Lung (tissue), 12 donors: ENCODE results near the gene ZNF117. TPM values are rescaled to one million over a fixed set of nuclear protein-coding genes. Genes with fewer than 3 reads are reported as not detected.
"Not testable (repeated sequence)": the region's sequence is repeated elsewhere in the genome, so short reads cannot be mapped to it uniquely, and the experiment has no call there.

Experiments used
- ATAC-seq: fragments of 200-7000 bp; cut with Tn5 transposase; one replicate; pipeline ENCODE4 v1.9.1; 2020; ENCODE audit warnings: moderate number of reproducible peaks; ENCODE audit not compliant: insufficient read depth, low FRiP score
- DNase-seq, 3 donors: peaks; one replicate each; pipeline ENCODE4 v3.0.0-alpha.2; 2013 to 2017
- H3K27ac ChIP-seq, 2 donors: one replicate each; pipeline ENCODE4 v1.5.1; 2013; ENCODE audit warnings: mild to moderate bottlenecking in 2 of 2, moderate library complexity in 2 of 2, control low read depth in 1 of 2, inconsistent platforms in 1 of 2, low read depth in 1 of 2, low read length in 1 of 2
- H3K27me3 ChIP-seq, 3 donors: one replicate each; pipeline ENCODE4 v1.5.1; 2013; ENCODE audit warnings: low read length in 2 of 3; ENCODE audit not compliant: control insufficient read depth in 3 of 3, insufficient read depth in 3 of 3
- H3K36me3 ChIP-seq, 4 donors: one replicate each; pipeline ENCODE4 v1.5.1; 2013; ENCODE audit warnings: low read length in 4 of 4, mild to moderate bottlenecking in 1 of 4, moderate library complexity in 1 of 4; ENCODE audit not compliant: control insufficient read depth in 4 of 4, insufficient read depth in 4 of 4
- H3K4me1 ChIP-seq, 5 donors: one replicate each; pipeline ENCODE4 v1.5.1; 2013; ENCODE audit warnings: low read length in 5 of 5, mild to moderate bottlenecking in 2 of 5, moderate library complexity in 1 of 5; ENCODE audit not compliant: control insufficient read depth in 5 of 5, insufficient read depth in 5 of 5
- H3K4me3 ChIP-seq: one replicate; pipeline ENCODE4 v1.5.1; 2013; ENCODE audit warnings: mild to moderate bottlenecking, control low read depth, moderate library complexity
- H3K9ac ChIP-seq, 2 donors: one replicate each; pipeline ENCODE4 v1.5.1; 2013; ENCODE audit warnings: low read length in 2 of 2, control low read depth in 1 of 2; ENCODE audit not compliant: insufficient read depth in 1 of 2
- H3K9me3 ChIP-seq, 4 donors: one replicate each; pipeline ENCODE4 v1.5.1; 2013; ENCODE audit warnings: low read length in 3 of 4, mild to moderate bottlenecking in 1 of 4, moderate library complexity in 1 of 4; ENCODE audit not compliant: control insufficient read depth in 4 of 4, insufficient read depth in 3 of 4
- WGBS, 2 donors: extraction: QIAGEN DNeasy Blood & Tissue Kit; methylation state at CpG; one replicate each; pipeline ENCODE4 v1.1.7; 2013; 5-methylcytosine and 5-hydroxymethylcytosine counted together
- polyA plus RNA-seq, 2 donors: library from polyadenylated mRNA; stranded (reverse); fragments of 200-250 nt; gene quantifications; one replicate each; pipeline ENCODE4 v1.2.1, GENCODE V29; 2013
- total RNA-seq, 2 donors: library from RNA; depleted of rRNA in 1 of 2; stranded (reverse); fragments of >200 nt in 1 of 2; gene quantifications; one replicate each; pipeline ENCODE4 v1.2.1, GENCODE V29; 2014 to 2021
- TF ChIP-seq, protein P1 (sequence below): IDR thresholded peaks from 2 replicates; pipeline ENCODE4 v1.5.1; 2012; ENCODE audit warnings: mild to moderate bottlenecking; ENCODE audit errors: control extremely low read depth, extremely low read depth
- donor health status: control.
- donor health status: control.
- donor health status: Bipolar disorder and iron deficiency.
- donor health status: healthy.
- donor health status: DM: yes; HTN: yes; CAD: no.

ZNF117 gene
- total and polyA plus RNA-seq, 4 donors = 4.9 to 100 (median 12.0) TPM

DNA sequence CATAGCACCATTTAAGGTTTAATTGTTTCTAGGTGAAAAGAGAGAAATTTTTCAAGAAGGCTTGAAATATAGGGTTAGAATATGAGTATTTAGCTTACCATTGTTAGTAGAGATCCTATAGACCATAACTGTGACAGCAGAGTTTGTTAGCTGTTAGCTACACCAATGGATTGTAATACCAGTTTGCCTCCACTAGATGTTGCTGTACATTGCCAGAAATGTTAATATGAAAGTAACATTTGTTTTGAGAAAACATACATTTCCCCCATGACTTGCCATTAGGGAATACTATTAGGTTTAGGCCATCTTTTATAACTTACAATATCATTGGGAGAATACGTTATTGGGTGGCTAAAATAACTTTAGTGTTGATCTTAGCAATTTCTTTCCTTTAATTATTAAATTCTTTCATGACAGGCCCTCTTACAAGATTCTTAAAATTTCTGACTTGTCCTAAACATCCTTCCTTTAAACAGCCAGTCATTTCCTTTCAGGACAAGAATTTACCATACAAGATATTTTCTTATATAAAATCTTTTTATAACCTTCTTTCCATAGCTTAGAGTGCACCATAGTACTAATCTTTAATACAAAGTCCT lies 39.5 kb downstream of the ZNF117 start:
- H3K27me3 ChIP-seq = peaks cover 0 to 10% (median 7%) of the 10 kb centered on the region in 3 donors
- H3K27ac ChIP-seq = no peak overlapping the region
- DNase-seq (peak in 2 of 3 donors; percentile 71 to 74), ATAC-seq (peak; percentile 85)
- H3K4me3 ChIP-seq = no peak overlapping the region
- 4 to 11% methylated on average over 1 of the region's 1 CpG for whole genome bisulfite sequencing, 2 donors
- H3K4me1 ChIP-seq = peaks cover 0 to 8% (median 0%) of the 10 kb centered on the region in 5 donors
- H3K9me3 ChIP-seq = no peaks in the 10 kb centered on the region
- no peak overlapping the region for H3K9ac ChIP-seq
- TF ChIP-seq, protein P1, sequence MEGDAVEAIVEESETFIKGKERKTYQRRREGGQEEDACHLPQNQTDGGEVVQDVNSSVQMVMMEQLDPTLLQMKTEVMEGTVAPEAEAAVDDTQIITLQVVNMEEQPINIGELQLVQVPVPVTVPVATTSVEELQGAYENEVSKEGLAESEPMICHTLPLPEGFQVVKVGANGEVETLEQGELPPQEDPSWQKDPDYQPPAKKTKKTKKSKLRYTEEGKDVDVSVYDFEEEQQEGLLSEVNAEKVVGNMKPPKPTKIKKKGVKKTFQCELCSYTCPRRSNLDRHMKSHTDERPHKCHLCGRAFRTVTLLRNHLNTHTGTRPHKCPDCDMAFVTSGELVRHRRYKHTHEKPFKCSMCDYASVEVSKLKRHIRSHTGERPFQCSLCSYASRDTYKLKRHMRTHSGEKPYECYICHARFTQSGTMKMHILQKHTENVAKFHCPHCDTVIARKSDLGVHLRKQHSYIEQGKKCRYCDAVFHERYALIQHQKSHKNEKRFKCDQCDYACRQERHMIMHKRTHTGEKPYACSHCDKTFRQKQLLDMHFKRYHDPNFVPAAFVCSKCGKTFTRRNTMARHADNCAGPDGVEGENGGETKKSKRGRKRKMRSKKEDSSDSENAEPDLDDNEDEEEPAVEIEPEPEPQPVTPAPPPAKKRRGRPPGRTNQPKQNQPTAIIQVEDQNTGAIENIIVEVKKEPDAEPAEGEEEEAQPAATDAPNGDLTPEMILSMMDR = peak; percentile 77
- no peaks in the 10 kb centered on the region for H3K36me3 ChIP-seq

DNA sequence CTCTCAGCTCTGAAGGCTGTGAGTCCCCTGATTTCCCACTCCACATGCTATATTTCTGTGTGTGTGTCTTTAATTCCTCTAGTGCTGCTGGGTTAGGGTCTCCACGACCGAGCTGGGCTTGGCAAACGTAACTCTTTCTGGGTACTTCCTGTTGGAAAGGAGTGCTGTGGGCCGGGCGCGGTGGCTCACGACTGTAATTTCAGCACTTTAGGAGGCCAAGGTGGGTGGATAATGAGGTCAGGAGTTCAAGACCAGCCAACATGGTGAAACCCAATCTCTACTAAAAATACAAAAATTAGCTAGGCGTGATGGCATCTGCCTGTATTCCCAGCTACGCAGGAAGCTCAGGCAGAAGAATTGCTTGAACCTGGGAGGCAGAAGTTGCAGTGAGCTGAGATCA lies 40.2 kb downstream of the ZNF117 start:
- H3K4me3 ChIP-seq, H3K4me1 ChIP-seq, H3K36me3 ChIP-seq, H3K9me3 ChIP-seq, H3K9ac ChIP-seq, DNase-seq, H3K27ac ChIP-seq: not testable (repeated sequence)
- 26 to 48% methylated on average over 9 of the region's 9 CpGs for WGBS, 2 donors
- peak; percentile 28 for ATAC-seq
- H3K27me3 ChIP-seq = peaks cover 0 to 10% (median 7%) of the 10 kb centered on the region in 3 donors

DNA sequence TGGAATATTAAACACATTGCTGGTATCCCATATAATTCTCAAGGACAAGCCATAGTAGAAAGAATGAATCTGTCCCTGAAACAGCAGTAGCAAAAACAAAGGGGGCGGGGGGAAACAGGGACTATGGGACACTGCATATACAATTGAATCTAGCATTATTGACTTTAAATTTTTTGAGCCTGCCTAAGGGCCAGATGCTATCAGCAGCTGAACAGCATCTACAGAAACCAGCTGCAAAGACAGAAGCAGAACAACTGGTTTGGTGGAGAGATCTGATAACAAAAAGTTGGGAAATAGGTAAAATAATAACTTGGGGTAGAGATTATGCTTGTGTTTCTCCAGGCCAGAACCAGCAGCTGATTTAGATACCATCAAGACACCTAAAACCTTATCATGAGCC lies 42.1 kb downstream of the ZNF117 start:
- H3K27ac ChIP-seq = not testable (repeated sequence)
- H3K27me3 ChIP-seq = peaks cover 0 to 15% (median 7%) of the 10 kb centered on the region in 3 donors

DNA sequence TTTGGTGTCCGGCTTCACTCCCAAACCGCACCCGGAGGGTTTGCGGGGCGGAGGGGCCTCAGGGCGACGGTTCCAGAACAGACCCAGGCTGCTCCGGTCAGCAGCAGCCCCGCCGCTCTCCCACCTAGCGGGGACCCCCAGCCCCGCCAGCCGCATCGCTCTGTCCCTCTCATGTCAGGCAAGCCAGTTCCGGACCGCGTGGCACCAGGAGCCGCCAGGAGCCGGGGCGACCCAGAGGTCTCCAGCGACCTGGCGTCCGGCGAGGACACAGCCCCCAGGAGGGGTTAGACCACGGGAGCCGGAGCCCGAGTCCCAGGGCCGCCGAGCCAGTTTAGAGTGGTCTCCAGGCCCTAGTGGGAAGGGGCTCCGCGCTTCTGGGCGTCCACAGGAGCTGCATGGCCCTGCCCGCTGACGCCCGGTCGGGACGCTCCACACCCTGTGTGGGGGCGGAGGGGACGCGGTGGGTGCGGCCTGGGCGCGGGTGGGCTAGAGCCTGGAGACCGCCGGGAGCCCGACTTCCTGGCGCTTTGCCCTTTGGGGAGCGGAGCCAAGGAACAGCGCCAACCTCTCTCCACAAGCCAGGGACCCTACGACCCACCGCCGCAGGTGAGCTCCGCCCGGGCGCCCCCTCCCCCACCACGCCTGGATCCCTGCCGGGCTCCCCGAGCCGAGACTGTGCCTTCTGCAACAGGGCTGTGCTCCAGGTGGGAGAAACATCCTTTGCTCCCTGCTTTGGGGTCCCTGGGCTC lies 43.4 kb downstream of the ZNF117 start:
- DNase-seq (peak; percentile 21 to 27 (median 22)), ATAC-seq (peak; percentile 20)
- Histone ChIP-seq H3K27ac (no peak overlapping the region), H3K4me1 (peaks cover 0 to 8% (median 0%) of the 10 kb centered on the region in 5 donors), H3K9ac (peak overlapping the region in 1 of 2 donors; percentile 25), H3K4me3 (no peak overlapping the region), H3K36me3 (no peaks in the 10 kb centered on the region), H3K9me3 (peaks cover 0 to 2% (median 0%) of the 10 kb centered on the region in 4 donors), H3K27me3 (peaks cover 0 to 15% (median 7%) of the 10 kb centered on the region in 3 donors)
- 2 to 3% methylated on average over 52 to 59 of the region's 59 CpGs for WGBS, 2 donors
- TF ChIP-seq, protein P1 = no peak

More for the DNA sequence above, 42.1 kb downstream of the ZNF117 start:
- not testable (repeated sequence) for H3K4me3 ChIP-seq, H3K9ac ChIP-seq, DNase-seq, H3K4me1 ChIP-seq, H3K36me3 ChIP-seq, ATAC-seq, H3K9me3 ChIP-seq
- WGBS, 2 donors = 91 to 95% methylated on average over 1 of the region's 1 CpG
